ENCODE data around the gene SYT1. TPM values are rescaled to one million over a fixed set of nuclear protein-coding genes. Genes with fewer than 3 reads are reported as not detected.

The SYT1 gene
- total and polyA plus RNA-seq, 2 of the 8 experiments (the other 6 are each of a cell fraction or from before 2014, with no cell fraction given): 11.0 to 34.6 TPM

DNA sequence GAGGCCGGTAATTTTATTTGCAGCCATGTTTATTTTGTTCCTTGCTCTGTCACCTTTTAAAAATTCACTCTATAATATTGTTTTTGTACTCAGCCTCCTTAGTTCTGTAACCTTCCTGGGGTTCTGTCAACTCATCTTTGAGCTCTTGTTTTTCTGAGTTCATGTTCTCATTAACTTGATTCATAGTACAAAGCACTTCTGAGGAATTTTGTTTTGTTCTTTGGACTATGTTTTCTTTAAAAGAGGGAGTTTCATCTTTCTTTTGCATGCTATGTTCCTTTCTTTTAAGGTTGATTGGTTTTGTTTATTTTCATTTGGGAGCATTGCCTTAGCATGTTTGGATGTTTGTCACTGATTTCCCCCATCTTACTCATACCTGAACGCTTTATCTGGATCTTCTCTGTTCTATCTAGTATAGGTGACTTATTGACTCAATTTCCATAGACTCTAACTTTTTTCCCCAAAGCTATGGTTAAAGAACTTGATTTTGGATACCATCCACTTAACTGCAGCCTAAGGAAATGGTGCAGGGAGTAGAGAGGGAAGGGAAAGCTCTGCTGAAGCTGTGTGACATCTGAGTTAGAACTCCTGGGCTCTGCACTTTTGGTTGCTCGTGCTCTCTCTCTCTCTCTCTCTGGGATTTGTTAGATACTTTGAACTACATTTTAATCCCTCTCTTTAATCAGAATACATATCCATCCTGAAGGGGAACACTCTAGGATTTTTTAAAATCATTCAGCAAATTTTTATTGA, 557.7 kb downstream of the SYT1 start (continued):
- TF ChIP-seq, protein P1, sequence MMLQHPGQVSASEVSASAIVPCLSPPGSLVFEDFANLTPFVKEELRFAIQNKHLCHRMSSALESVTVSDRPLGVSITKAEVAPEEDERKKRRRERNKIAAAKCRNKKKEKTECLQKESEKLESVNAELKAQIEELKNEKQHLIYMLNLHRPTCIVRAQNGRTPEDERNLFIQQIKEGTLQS (IDR thresholded peaks at IDR 0.05; ENCODE audit: insufficient read depth, low read depth, low read length): no peak
- TF ChIP-seq SIN3A (conservative IDR thresholded peaks at IDR 0.05 in 1 of 2, IDR thresholded peaks at IDR 0.05 in 1 of 2; ENCODE audit: low read depth in 1 of 2, low read length in 2 of 2) (no peak), NANOG (IDR thresholded peaks at IDR 0.05; ENCODE audit: insufficient read depth, low read depth, low read length, poor library complexity, severe bottlenecking) (no peak), JUND (IDR thresholded peaks at IDR 0.05; ENCODE audit: low read length) (no peak), RFX5 (IDR thresholded peaks at IDR 0.05; ENCODE audit: borderline replicate concordance, low read depth, low read length) (no peak), CREB1 (IDR thresholded peaks at IDR 0.05) (no peak), BRCA1 (IDR thresholded peaks at IDR 0.05; ENCODE audit: low read depth, low read length) (no peak)

All from H1 (cell line).